Stimulated activated memory B cell treated with anti-CD40 and anti-IgM and Interleukin-4, amounts not matched to agents 10 μg/mL and 1 μg/mL and 100 μg/mL, for 72 hours (primary cell): ENCODE measurements around the gene OLFML1.
"Not testable (repeated sequence)": the region's sequence is repeated elsewhere in the genome, so short reads cannot be mapped to it uniquely, and the experiment has no call there.

Experiments used
- ATAC-seq: fragments of 150-1000 bp; cut with Tn5 transposase; 2 replicates; pipeline ENCODE4 v1.10.0; 2021
- H3K27ac Mint-ChIP-seq: one replicate; pipeline ENCODE4 v1.8.0; 2022; ENCODE audit warnings: mild to moderate bottlenecking, mixed read lengths
- H3K27me3 Mint-ChIP-seq: one replicate; pipeline ENCODE4 v1.8.0; 2022; ENCODE audit warnings: mixed read lengths
- H3K36me3 Mint-ChIP-seq: one replicate; pipeline ENCODE4 v1.8.0; 2022; ENCODE audit warnings: mixed read lengths
- H3K4me1 Mint-ChIP-seq: one replicate; pipeline ENCODE4 v1.8.0; 2022; ENCODE audit warnings: mixed read lengths
- H3K4me3 Mint-ChIP-seq: one replicate; pipeline ENCODE4 v1.8.0; 2022; ENCODE audit warnings: mild to moderate bottlenecking, moderate library complexity, mixed read lengths
- H3K9me3 Mint-ChIP-seq: one replicate; pipeline ENCODE4 v1.8.0; 2022; ENCODE audit warnings: mixed read lengths

OLFML1 gene

DNA sequence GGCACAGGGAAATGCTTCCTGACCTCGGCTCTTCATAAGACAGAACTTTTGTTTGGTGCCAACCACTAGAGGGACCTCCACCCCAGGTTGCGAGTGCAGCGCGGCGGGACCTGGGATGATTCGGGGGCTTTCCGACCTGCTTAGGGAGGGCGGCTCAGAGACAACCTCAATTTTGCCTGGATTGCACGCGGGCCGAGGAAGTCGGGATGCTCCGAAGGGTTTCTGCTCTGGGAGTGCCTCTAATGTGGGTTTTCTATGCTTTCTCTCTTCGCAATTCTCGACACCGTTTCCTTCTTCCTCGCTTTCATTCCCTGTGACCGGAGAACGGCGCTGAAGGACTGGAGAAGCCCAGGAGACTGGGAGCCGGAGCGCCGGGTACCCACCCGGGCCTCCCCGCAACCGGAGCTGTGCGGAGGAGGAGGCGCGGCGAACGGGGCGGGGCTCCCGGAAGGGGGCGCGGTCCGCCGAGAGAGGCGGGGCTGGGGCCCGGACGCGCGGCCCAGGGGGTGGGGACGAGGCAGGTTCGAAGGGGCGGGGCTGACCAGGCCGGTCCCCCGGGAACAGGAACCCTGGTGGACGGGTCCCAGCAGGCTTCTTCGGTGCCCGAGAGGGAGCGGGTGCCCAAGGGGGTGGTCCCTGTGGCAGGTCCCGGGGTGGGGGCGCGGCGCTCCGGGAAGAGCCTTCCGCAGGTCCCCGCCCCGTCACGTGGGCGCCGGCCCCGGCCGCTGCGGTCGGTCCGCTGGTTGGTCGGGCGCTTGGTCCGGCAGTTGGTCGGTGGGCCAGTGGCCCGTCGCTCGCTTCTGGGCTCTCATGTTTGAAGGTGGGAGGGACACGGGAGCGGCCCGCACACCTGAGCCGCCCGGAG, 28.2 kb downstream of the OLFML1 start, which contains the start of gene PPFIBP2:
PPFIBP2 (plus strand) TSS at position 766 of the 865 bp plus-strand sequence. CDS start 35,477 bp downstream, outside the sequence.
- no peak within 1 kb of the TSS for H3K27ac Mint-ChIP-seq
- H3K27me3 Mint-ChIP-seq: no peaks in the 10 kb centered on the region
- peaks cover 23% of the 10 kb centered on the region for H3K36me3 Mint-ChIP-seq
- ATAC-seq: peak; percentile 90
- H3K4me1 Mint-ChIP-seq: peaks cover 73% of the 10 kb centered on the region
- H3K4me3 Mint-ChIP-seq: peak within 1 kb of the TSS; percentile 89
- peaks cover 6% of the 10 kb centered on the region for H3K9me3 Mint-ChIP-seq

- peaks cover 13% of the 10 kb centered on the region for H3K9me3 Mint-ChIP-seq
- H3K4me3 Mint-ChIP-seq: peak overlapping the region; percentile 89
- peak; percentile 14 for ATAC-seq
- no peaks in the 10 kb centered on the region for H3K27me3 Mint-ChIP-seq
- no peak overlapping the region for H3K27ac Mint-ChIP-seq
- H3K36me3 Mint-ChIP-seq: peaks cover 30% of the 10 kb centered on the region
- H3K4me1 Mint-ChIP-seq: peaks cover 80% of the 10 kb centered on the region
Measured at GRCh38 chr11:7514099-7514591, 28.8 kb downstream of the OLFML1 start.

- ATAC-seq: no peak
- Mint-ChIP-seq H3K4me1 (peaks cover 77% of the 10 kb centered on the region), H3K9me3 (peaks cover 13% of the 10 kb centered on the region), H3K4me3 (peak overlapping the region; percentile 89), H3K36me3 (peaks cover 32% of the 10 kb centered on the region), H3K27ac (no peak overlapping the region), H3K27me3 (no peaks in the 10 kb centered on the region)
Measured at GRCh38 chr11:7515447-7515886, 30.2 kb downstream of the OLFML1 start.

GRCh38 chr11:7516475-7516874, 31.2 kb downstream of the OLFML1 start:
- peak overlapping the region; percentile 89 for H3K4me3 Mint-ChIP-seq
- no peak overlapping the region for H3K27ac Mint-ChIP-seq
- H3K27me3 Mint-ChIP-seq: no peaks in the 10 kb centered on the region
- peaks cover 67% of the 10 kb centered on the region for H3K4me1 Mint-ChIP-seq
- H3K9me3 Mint-ChIP-seq: peaks cover 13% of the 10 kb centered on the region
- H3K36me3 Mint-ChIP-seq: peaks cover 32% of the 10 kb centered on the region
- ATAC-seq: no peak

GRCh38 chr11:7517743-7518142, 32.4 kb downstream of the OLFML1 start:
- not testable (repeated sequence) for H3K27me3 Mint-ChIP-seq, H3K27ac Mint-ChIP-seq, ATAC-seq
- Mint-ChIP-seq H3K36me3 (peaks cover 32% of the 10 kb centered on the region), H3K9me3 (peaks cover 13% of the 10 kb centered on the region), H3K4me3 (peak overlapping the region; percentile 78), H3K4me1 (peaks cover 55% of the 10 kb centered on the region)

DNA sequence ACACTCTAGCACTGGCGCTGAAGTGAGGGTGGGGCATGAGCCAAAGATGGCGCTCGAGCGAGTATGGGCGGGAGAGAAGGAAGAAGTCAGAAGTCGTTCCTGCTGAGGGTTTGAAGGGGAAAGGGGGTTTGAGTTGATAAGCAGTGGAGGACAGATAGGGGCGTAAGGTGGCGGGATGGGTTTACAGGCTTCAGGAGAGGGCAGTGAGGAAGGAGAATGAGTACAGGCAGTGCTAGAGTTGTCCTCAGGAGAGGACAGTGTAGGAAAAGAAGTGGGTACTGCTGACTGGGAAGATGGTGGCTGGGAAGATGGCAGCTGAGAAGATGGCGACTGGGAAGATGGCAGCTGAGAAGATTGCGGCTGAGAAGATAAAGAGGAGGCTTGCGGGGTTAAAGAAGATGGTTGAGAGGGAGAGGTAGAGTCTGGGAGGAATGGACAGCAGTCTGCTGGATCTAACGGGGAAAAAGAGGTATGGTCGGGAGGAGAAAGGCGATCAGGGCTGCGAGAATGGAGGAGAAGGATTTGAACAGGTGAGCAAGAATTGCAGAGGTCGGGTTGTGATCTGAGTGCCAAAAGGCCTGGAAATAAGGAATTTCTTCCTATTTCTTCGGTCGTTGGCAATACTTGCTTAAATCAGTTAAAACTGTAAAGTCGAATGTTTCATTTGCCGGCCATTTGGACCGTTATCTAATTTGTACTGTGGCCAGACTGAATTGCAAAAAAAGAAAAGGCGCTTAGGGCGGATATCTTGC, 33.7 kb downstream of the OLFML1 start:
- H3K4me1 Mint-ChIP-seq: peaks cover 52% of the 10 kb centered on the region
- no peak overlapping the region for H3K27ac Mint-ChIP-seq

DNA sequence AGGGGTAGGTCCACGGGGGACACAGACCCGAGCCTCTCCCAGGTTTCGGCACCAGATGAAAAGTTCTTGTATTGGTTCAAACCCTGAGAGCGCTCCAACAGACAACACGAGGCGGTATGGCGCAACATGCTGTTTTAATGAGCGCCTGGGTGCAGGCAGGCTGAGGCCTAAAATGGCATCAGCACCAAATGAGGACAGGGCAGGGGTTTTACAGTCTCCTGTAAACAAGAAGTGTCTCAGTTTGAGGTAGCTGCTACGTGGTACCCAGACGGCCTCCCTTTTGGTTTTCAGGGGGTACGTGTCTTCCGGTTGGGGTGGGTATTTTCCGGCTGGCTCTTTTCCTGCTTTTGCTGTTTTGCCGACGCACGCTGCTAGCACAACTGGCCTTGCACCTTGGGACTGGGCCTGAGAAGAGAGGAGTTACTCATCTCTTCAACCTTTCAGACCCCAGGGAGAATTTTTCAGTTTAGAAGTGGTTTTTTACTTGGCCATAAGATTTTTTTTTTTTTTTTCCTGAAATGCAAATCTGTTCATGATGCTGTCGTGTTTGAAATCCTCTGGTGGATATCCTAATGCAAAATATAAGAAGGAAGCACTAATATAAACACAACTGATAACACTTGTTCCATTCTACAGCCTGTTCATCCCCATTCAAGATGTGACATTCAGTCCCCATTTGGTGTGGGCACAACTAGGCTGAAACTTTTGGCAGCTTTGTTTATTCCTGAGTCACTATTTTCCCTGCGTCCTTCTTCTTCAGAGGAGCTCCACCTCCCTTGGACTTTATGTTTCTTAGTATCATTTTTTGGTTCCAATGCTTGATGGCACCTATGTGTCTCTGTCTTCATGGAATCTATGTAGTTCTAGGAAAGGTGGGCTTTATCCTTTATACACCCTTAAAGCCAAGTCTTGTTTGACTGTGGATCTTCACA, 35.0 kb downstream of the OLFML1 start:
- peaks cover 13% of the 10 kb centered on the region for H3K9me3 Mint-ChIP-seq
- no peak overlapping the region for H3K4me3 Mint-ChIP-seq
- H3K27me3 Mint-ChIP-seq: no peaks in the 10 kb centered on the region
- ATAC-seq: peak; percentile 84
- peaks cover 44% of the 10 kb centered on the region for H3K4me1 Mint-ChIP-seq
- H3K27ac Mint-ChIP-seq: no peak overlapping the region
- H3K36me3 Mint-ChIP-seq: peaks cover 38% of the 10 kb centered on the region

More for the DNA sequence above, 33.7 kb downstream of the OLFML1 start:
- peaks cover 13% of the 10 kb centered on the region for H3K9me3 Mint-ChIP-seq
- peaks cover 32% of the 10 kb centered on the region for H3K36me3 Mint-ChIP-seq
- no peaks in the 10 kb centered on the region for H3K27me3 Mint-ChIP-seq
- no peak for ATAC-seq
- peak overlapping the region; percentile 78 for H3K4me3 Mint-ChIP-seq

DNA sequence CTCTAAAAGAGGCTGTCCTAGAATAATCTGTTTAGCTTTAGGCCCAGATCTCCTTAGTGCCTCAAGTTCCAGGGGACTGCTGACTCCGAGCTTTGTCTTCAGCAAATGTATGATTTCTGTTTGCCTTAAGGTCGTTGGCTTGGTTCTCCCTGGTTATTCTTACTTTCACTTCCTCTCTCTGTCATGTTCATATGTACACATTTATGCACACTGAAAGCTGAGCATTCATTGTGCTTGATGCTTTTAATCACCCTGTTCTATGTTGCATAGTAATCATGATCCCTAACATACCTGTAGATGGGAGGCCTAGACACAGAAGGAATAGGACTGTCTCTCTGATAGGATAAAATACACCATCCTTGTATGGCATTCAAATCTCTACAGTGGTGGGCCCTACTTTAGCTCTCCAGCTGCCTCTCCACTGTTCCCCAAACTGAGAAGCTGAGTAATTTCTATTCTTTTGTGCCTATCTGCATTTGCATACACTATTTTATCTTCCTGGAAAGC, 35.7 kb downstream of the OLFML1 start:
- Mint-ChIP-seq H3K9me3 (peaks cover 13% of the 10 kb centered on the region), H3K4me1 (peaks cover 37% of the 10 kb centered on the region), H3K27me3 (no peaks in the 10 kb centered on the region), H3K4me3 (no peak overlapping the region), H3K36me3 (peaks cover 35% of the 10 kb centered on the region), H3K27ac (no peak overlapping the region)
- ATAC-seq: peak; percentile 89

DNA sequence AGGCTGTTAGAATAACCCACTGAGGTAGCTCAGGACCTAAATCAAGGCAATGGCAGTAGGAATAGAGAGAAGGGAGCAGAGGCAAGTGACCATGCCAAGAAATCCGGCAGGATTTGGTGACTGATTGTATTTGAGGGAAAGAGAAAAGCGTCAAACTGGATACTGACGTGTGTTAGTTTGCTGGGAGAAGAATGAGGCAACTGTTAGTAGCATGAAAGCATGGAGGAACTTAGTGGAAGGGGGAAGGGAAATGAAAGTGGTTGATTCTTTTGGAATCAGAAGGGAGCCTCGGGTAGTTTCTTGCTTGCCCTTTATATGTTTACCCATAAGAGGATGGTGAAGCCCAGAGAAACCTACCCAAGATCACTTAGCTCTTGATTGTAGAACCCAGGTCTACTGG, 36.8 kb downstream of the OLFML1 start:
- no peak for ATAC-seq
- Mint-ChIP-seq H3K36me3 (peaks cover 28% of the 10 kb centered on the region), H3K27ac (no peak overlapping the region), H3K9me3 (peaks cover 11% of the 10 kb centered on the region), H3K4me3 (no peak overlapping the region), H3K27me3 (no peaks in the 10 kb centered on the region), H3K4me1 (peaks cover 31% of the 10 kb centered on the region)

GRCh38 chr11:7522546-7522945, 37.2 kb downstream of the OLFML1 start:
- no peak overlapping the region for H3K4me3 Mint-ChIP-seq
- H3K9me3 Mint-ChIP-seq: peaks cover 9% of the 10 kb centered on the region
- no peaks in the 10 kb centered on the region for H3K27me3 Mint-ChIP-seq
- no peak for ATAC-seq
- peaks cover 24% of the 10 kb centered on the region for H3K36me3 Mint-ChIP-seq
- no peak overlapping the region for H3K27ac Mint-ChIP-seq
- H3K4me1 Mint-ChIP-seq: peaks cover 31% of the 10 kb centered on the region

DNA sequence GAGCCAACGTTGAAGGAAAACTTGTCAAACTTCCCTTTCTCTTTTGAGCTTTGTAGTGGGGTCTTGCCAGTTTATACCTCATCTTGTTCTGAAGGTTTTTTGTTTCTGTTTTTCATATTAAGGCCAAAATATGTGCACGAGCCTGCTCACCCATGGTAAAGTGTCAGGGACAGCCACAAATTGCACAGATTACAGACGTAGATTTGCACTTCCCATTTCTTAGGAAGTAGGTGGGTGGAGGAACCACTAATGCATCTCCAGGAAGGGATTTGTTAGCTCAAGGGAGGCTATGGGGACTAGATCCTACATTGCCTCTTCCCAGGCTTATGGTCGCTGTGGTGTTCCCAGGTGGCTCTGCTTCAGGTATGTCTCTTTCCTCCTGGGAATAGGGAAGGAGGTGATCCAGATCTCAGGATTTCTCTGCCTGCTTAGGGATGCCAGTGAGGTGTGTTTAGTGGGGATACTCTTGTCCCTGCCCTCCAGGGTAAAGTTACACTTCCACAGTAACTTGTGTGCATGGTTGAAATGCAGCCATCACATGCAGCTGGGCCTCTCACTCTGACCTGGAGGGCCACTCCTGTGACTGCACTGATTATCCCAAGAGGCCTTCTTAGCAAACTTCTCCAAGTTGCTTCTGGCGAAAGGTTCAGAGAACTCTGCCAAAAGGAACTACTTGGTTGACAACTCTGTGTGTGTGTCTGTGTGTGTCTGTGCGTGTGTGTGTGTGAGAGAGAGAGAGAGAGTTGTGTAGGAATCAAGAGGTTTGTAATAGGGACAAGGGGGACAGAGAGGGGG, 38.3 kb downstream of the OLFML1 start:
- no peak for ATAC-seq
- Mint-ChIP-seq H3K36me3 (peaks cover 13% of the 10 kb centered on the region), H3K9me3 (peaks cover 6% of the 10 kb centered on the region), H3K27me3 (no peaks in the 10 kb centered on the region), H3K4me3 (peak overlapping the region; percentile 24), H3K27ac (no peak overlapping the region), H3K4me1 (peaks cover 31% of the 10 kb centered on the region)

GRCh38 chr11:7524462-7525235, 39.3 kb downstream of the OLFML1 start:
- H3K27ac Mint-ChIP-seq: no peak overlapping the region
- no peaks in the 10 kb centered on the region for H3K27me3 Mint-ChIP-seq
- H3K4me1 Mint-ChIP-seq: peaks cover 30% of the 10 kb centered on the region
- no peak for ATAC-seq
- H3K9me3 Mint-ChIP-seq: no peaks in the 10 kb centered on the region
- H3K4me3 Mint-ChIP-seq: peak overlapping the region; percentile 44
- peaks cover 9% of the 10 kb centered on the region for H3K36me3 Mint-ChIP-seq

GRCh38 chr11:7525424-7525823, 40.1 kb downstream of the OLFML1 start:
- Mint-ChIP-seq H3K36me3 (peaks cover 11% of the 10 kb centered on the region), H3K27me3 (no peaks in the 10 kb centered on the region), H3K9me3 (no peaks in the 10 kb centered on the region), H3K27ac (peak overlapping the region; percentile 27), H3K4me3 (no peak overlapping the region), H3K4me1 (peaks cover 34% of the 10 kb centered on the region)
- ATAC-seq: no peak
